COLO829 (cell line): ENCODE results near the gene LAMB1.

Experiments used
- DNase-seq: peaks from one replicate; pipeline ENCODE4 v3.0.0; 2012; ENCODE audit warnings: low spot score

LAMB1 gene

DNA sequence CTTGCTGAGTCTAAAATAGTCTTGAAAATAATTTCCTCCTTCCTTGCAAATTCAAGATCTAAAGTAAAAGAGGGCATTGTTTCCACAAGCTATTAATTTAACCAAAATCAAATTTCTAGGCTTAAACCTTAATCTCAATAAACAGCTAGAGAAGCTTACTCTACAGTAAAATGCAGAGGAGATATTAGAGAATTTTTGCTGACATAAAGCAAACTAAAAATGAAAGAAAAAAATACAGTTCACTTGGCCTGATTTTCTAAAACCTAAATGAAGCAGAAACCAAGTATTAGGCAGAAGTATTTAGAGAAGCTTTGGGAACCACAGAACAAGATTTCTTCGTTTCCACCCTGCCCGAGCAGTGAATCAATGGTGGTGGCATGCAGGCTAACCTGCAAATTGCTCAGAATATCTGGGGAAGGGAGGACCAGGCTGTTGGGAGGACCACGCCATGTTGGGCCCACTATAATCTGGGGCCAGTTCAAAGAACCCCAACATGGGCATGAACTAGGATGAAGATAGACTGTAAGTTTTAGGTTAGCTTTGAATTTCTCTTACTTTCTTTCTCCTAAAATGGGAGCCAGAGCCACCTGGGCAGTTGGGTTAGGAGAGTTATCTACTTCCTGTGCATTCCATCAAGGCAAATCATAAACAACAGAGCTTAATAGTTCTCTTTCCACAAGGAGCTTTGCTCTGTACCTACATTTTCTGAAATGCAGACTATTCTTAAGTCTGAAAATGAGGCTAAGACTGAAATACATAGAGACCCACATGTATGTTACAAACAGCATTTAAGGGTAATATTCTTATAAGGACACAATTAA is 4.1 kb downstream of the LAMB1 start:
- DNase-seq, result no peak

DNA sequence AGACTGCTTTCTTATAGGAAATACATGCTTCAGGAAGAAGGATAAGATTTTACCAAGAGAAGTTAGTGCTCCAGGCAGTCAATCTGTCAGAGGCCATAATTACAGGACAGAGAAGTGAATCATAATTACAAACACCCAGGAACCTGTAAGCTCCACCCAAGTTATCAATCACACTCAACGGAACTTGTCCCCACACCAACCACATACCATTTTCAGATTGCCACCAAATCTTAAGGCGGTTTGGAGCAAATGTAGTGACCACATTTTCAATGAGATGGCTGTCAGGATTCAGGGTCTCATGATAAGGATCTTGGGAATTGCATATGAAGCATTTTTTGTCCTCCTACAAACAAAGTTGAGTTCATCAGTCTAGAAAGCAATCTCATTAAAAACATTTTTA is 4.8 kb downstream of the LAMB1 start:
- no peak for DNase-seq

DNA sequence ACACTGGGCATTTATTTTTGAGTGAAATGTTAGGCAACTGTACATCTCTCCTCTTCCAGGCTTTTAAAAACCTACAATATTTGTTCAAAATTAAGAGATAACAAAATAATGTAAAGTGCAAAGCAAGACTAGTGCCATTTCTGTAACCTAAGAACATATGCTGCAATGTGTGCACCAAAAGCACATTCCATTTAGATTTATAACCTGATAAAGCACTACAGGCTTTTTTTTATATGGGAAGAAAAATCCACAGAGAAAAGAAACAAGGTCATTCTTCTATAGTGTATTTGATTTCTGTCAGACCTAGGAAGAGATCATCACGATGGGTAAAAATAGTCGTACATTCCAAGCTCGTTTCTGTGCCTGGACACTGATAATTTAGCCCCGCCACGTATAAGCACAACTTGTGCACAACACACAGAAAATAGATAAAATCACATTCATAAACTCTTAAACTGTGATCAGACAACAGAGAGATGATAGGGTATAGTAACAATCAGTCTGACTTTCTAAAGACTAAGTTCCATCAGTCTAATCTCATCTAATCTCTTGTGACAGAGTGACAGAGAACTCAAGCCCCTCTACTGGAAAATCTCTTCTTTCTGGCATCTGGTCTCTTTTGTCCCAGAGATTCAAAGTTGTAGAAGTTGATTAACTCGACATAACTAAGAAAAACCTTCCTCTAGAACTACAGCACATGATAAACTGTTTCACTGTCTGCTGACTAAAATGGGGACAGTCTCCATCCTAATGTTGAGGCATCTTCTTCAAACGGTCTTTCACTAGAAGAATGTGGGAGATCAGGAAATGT is 6.7 kb downstream of the LAMB1 start:
- DNase-seq, result peak; percentile 69

DNA sequence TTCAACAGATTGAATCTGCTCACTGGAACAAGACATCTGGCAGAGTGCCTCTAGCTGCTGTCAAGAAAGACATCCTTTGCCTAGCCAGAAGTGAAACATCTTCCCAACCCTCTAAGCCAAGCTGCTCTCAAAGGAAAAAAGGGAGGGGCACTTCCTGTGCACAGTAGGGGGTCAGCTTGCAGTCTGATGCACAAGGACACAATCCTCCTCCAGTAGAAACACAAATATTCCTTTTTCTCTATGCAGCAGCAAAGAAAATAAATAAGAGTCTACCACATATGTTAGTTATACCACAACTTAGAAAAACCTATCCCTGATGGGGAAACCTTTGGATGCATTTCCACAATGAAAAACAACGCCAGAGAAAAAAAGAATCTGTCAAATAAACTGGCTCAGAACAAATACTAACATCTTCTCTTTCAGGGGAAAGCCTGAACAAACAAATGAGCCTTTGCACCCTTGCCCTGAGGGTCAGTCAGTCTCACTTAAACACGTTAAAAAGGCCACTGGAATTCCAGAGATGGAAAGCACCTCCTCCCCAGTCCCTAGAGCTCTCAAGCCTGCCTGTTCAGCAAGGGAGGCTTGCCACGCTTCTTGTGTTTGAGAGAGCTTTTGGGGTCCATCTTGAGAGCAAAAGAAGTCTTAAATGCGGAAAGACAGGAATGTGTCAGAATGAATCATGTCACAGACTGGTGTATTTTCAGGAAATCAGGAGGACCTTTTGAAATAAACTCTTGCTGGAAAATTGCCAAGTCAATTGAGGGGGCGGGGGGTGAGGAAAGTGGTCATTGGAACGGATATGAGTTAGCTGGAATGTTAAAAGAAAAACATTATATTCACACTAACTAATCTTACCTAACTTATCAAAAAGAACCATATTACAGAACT is 7.5 kb downstream of the LAMB1 start:
- peak; percentile 81 for DNase-seq

DNA sequence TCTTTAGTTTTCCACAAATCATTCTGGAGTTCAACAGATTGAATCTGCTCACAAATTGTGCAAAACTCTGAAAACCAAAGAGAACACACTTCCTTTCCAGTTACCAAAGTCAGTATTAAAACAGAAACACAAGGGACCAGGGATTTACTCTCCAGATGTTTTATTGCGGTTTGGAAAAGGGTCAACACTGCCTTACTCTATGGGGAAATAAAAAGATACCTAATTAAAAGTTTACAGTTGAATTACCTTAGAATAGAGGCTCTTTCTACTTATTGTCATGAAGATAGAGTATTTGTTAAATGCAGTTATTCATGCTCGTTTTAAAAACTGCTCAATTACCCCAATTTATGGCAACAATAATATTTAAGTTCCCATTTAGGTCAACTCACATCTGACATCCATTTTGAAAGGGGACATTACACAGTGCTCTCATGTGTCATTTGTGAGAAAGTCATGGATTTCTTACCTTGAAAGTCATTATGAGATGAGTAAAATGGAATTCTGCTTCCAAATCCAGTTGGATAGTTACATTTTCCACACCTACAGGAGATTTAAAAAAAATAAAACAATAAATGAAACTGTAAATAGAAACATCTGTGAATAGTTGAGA is 8.4 kb downstream of the LAMB1 start:
- DNase-seq, result no peak

DNA sequence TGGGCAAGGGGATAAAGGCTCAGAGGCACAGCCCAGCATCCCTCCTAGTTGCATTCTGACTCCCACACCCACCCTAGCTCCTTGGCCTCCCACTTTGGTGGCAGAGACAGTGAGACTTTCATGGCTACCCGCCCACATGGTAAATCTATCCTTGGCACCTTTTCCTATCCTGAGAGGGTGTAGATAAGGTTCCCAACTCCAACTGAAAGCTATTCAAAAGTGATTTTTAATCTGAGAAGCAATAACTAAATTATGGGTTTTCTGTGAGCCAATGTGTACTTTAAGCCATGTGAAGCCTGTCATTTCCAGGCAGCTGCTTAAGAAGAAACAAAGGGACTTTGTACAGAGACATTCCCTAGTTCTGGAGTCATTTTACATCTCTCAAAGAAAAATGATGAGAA is 9.1 kb downstream of the LAMB1 start:
- DNase-seq, result peak; percentile 84

DNA sequence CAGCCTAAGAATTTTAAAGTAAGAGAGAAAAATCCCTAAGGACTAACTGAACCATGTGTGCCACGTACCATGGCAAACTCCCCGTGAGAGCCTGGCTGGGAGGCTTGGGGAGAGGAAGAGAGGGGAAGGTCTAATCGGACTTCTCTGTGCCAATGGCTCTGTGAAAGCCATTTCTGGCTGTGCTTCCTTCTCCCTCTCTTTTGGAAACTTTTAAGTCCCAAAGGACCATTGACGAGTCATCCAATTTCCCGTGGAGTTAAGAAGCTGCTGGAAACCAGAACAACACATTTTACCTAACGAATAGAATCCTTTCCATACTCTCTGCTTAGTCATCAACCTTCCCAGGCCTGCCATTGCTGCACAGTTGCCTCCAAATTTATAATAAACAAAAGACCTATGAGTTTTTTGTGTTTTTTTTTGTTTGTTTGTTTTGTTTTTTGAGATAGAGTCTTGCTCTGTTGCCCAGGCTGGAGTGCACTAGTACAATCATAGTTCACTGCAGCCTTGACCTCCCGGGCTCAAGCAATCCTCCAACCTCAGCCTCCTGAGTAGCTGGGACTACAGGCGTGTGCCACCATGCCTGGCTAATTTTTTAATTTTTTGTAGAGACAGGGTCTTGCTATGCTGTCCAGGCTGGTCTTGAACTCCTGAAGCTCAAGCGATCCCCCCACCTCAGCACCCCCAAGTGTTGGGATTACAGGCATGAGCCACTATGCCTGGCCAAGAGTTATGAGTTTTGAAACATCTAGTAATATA is 13.2 kb downstream of the LAMB1 start:
- peak; percentile 37 for DNase-seq

DNA sequence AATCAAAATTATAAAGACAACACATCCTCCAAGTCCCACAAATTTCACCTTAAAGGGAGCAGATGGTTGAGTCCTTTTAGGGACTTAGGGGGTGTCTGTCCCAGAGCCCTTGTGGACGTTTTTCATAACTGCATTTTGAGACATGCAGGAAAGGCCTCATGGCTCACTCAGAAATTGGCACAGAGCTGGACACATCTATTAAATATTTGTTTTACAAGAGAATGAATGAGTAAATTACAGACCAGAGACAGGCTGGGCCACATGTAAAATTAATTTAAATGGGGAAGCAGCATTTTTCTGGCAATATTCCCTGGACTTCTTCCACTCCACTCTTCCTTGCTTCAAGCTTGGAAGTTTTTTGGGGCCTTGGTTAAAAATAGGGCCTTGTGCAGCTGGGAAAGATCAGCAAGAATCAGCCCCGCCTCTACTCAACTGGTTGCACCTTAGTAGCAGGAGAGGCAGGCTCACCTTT is 20.0 kb downstream of the LAMB1 start:
- DNase-seq, result no peak

DNA sequence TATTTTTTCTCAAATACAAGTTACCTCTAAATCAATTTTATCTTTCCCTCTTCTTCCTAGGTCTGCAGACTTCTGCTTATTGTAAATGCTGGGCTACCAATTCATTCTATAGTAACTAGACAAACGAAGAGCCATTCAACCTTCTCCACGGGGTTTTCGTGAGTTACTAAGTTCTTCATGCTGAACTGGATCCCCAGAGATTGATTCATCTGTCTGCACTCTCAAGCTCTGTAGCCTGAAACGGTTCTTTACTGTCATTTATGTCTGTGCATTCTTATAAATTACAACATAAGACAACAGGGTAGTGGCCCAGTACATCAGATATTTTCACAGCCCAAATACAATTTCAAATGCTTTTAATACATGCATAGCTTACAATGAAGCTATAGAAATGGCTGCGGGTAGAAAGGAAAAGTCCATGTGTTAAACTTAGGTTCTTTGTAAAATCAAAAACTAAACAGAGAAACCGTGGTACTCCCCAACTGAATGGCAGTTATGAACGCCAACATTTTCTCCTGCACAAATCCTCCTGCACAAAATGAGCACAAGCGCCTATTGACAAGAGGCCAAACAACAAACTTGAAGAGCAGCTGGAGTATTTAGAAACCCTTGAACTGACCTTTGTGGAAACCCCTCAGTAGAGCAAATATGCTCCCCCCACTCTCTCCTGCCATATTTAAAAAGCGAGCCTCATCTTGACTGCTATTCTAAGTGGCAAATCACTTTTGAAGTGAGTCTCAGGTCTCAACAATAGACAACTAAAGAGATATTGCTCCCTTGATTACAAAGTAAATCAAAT is 20.7 kb downstream of the LAMB1 start:
- no peak for DNase-seq

DNA sequence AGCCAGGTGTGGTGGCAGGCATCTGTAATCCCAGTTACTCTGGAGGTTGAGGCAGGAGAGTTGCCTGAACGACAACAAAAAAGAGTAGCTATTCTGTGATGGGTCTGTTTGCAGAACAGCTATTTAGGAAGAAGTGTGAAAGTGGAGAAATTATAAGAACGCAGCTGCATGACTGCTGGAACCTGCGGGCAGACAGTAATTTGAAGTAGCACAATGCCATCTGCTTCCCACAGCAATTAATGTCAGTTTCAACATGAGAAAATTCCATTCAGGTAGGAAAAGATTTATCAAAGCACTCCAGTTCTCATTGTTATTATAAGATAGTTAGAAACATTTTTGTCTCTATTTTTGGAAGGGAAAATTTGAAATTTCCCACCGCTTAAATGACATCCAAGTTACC is 21.5 kb downstream of the LAMB1 start:
- no peak for DNase-seq

DNA sequence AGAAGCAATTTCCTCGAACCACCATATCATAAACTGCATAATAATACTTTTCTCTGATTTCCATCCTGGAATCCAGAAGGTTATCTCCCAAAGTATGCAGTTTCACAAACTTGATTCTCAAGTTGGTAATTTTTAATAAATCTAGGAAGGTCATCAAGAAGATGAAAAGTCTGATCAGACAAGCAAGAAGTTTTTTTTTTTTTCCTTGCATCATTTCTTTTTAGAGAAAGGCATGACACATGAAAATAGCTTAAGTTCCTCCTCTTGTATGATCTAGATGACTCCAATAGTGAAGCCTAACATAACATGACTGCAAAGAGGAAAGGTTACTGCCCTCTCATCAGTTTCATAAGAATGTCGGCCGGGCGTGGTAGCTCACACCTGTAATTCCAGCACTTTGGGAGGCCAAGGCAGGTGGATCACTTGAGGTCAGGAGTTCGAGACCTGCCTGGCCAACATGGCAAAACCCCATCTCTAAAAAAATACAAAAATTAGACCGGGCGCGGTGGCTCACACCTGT is 22.2 kb downstream of the LAMB1 start:
- DNase-seq, result no peak

DNA sequence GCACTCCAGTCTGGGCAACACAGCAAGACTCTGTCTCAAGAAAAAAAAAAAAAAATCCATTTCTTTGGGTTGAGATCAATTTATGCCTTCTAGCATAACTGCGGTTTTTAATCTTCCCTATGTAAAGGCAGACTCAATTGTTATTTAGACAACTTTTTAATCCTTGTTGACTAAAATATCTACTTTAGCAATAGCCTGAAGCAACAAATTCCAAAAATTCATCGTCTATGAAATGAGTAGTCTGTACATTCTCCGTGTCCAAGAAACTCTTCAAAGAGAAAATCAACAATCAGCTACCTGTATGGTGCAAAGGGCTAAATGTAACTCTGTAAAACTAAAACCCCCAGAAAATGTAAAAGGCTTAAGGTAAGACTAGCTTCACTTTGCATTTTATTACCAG is 22.8 kb downstream of the LAMB1 start:
- DNase-seq, result no peak

DNA sequence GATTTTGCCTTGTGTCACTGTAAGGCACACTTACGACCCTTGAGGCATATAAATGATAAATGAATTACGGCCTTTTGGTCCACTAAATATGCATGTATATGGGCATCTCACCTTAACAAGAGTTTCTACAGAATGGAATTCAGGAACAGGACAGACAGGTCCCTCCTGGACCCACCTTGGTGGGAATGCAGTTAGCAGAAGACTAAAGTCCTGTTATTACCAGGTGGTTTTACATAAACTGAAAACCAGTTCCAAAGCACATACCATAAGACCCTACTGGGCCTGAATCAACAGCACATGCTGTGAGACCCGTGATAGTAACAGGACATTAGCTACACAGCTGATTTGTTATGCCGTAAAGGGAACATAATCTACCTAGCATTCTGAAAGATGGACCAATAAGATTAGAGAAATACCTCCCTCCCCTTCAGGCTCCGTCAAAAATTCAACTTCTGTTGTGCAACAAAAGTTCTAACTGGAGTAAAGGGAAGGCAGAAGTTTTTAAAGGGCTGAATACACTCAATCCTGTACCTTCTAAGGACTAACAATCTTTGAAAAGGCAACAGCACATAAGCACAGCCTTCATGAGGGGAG is 24.0 kb downstream of the LAMB1 start:
- no peak for DNase-seq

DNA sequence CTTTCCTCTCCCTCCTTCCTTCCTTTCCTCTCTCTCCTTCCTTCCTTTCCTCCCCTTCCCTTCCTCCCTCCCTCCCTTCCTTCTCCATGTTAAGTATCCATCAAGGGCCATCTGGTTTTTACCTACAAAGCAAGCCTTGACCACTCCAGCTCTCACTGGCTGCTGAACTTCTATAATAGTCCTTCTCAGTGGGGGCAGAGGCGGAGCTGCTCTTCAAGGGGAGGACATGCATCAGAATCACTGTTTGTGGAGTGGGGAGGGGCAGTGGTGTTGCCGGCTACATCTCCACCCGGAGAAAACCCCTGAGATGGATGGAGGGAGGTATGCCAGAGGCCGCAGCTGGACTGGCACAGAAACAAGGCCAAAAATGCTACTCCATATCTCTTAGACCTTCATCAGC is 25.9 kb downstream of the LAMB1 start:
- DNase-seq, result no peak

DNA sequence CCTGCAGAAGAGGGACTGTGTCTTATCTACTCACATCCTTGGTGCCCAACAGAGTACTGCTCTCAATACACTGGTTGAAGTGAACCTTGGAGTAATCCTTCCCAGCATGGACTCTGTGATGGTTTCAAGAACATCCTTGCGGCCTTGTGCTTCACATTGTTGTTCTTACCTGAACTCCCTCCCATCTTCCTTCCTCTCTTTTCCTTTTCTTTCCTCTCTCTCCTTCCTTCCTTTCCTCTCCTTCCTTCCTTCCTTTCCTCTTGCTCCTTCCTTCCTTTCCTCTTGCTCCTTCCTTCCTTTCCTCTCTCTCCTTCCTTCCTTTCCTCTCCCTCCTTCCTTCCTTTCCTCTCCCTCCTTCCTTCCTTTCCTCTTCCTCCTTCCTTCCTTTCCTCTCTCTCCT is 26.3 kb downstream of the LAMB1 start:
- no peak for DNase-seq

DNA sequence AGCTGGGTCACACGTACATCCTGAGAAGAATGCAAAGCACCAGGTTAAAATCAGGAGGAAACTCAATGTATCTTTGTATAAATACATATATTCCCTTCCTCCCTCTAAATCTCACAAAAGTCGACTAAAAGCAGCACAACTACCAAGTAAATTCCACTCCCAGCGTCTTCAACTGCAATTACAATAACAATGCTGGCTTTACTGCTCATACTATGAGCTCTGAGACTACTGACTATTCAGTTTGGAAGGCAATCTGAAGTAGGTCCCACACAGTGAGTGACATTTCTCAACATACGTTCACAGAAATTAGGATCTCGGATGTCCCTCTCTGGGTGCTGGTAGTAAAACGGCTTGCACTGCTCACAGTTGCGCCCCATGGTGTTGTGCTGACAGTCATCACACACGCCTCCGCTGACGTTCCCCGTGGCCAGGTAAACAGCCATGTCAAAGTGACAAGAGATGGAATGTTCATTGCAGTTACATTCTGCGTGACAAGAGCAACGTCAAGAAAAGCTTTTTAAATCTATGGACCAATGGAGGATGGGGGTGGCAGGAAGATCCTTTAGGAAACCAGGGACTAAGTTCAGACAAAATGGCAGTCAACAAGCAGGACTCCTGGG is 27.5 kb downstream of the LAMB1 start:
- no peak for DNase-seq

DNA sequence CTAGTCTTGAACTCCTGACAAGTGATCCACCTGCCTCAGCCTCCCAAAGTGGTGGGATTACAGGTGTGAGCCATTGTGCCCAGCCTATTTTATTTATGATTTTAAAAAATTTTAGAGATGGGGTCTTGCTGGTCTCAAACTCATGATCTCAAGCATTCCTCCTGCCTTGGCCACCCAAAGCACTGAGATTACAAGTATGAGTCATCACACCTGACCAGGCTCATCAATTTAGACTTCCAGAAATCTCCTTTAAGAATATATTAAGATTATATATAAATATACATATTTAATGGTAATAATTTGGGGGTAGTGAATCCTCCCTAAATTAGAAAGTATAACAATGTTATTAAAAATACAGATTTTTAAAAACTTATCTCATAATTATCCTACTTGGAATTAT is 29.1 kb downstream of the LAMB1 start:
- DNase-seq, result no peak

DNA sequence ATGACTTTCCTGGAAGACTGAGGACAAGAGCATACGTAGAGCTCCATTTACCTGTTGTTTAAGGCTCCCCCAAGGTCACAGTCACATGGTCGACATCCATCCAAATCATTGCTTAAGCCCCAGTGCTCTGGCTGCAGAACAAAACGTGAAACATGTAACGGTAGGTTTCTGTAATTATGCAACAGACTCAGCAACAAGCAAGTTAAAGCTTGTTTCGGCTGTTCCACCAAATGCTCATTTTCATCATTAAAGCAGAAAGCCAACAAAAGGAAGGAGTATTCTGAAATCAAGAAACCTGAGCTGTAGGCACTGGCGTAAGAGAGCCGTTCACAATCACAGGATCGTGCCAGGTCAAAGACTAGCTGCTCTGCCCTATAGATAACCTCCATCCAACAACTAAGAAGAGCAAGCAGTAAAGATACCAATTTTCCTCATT is 30.0 kb downstream of the LAMB1 start:
- no peak for DNase-seq

DNA sequence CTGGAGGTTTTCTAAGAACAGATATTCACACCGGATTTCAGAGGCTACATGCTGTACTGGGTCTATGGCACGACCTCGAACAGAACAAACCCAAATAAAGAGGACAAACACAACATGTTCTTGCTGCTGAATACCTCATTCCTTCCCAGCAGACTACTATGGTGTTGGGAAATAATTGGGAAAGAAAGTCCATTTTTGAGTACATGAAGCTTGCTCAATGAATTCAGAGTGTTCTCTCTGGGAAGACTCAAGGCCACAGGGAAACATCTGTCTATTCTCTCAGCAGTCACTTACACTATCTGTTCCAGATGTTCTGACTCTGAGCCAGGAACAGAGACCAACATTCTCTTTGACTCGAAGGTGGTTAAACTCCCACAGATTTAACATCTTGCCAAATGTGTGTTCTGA is 30.9 kb downstream of the LAMB1 start:
- DNase-seq, result no peak
